GM21737 (cell line): ENCODE data around the gene TIPARP.
"Not testable (repeated sequence)": the region's sequence is repeated elsewhere in the genome, so short reads cannot be mapped to it uniquely, and the experiment has no call there.

Experiments used
- ATAC-seq: cut with Tn5 transposase; IDR thresholded peaks from one replicate; pipeline ENCODE4 v1.9.1; 2021; ENCODE audit warnings: mild to moderate bottlenecking, moderate library complexity; ENCODE audit not compliant: unreplicated experiment

TIPARP gene

GRCh38 chr3:156707588-156707987 is 33.2 kb downstream of the TIPARP start:
- ATAC-seq, result no peak

GRCh38 chr3:156710429-156710828 is 36.0 kb downstream of the TIPARP start:
- ATAC-seq, result no peak

DNA sequence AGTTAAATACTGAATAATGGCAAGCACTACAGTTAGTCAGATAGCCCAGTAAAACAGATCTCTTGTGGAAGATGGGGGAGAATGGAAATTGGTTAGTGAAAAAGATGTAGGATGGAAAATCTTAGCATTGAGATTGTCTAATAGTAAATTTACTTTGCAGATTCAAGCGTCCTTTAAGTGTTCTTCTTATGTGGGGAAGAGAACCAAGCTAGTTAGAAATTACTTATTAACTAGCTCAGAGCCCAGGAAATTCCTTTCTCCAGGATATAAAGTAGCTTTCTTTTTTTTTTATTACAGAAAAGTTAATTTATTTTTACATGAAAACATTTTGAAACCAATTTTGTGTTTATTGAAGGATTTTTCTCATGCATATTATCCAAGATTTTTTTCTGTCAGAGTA is 36.7 kb downstream of the TIPARP start:
- no peak for ATAC-seq

GRCh38 chr3:156711944-156712343 is 37.6 kb downstream of the TIPARP start:
- peak; percentile 71 for ATAC-seq

GRCh38 chr3:156716105-156716862 is 41.9 kb downstream of the TIPARP start:
- no peak for ATAC-seq

- no peak for ATAC-seq
Measured at GRCh38 chr3:156718622-156719306, 44.4 kb downstream of the TIPARP start.

GRCh38 chr3:156720826-156721225 is 46.4 kb downstream of the TIPARP start:
- ATAC-seq, result no peak

DNA sequence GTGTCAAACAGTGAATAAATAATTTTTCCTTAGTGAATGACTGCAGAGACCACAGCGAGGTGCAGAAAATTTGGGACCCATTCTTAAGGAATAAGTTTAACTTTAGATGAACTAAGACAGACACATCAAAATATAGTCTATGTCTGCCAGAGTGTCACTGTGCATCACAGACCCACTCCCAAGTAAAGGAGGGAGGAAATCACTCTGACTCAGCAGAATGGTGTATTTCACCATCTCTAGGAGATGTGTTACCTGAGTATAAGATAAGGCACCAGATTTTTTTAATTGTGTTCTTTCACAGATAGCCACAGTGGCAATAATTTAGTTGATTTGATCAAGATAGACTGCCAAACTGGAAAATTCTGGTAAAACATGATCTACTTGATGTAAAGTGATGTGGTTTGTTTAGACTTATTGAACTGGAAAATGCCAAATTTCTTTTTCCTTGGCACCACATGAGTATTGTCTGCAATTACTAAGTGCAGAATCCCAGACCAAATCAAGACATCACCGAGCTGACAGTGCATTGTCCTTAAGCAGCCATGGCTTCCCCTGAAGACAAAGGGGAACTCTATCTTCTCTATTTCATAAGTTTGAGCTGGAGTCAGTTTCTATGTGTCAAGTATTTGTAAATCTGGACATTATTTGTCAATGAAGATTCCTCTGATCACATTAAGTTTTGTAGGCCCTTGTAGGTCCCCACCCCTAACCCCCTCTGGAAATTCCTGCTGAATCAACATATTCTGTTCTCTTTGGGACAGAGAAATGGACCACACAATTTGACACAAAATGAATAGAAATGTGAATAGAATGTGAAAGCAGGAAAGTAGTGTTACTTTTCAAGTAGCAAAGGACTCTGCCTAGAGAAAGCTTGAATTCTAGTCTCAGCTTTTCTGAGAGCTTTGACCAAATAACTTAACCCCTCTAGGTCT is 47.6 kb downstream of the TIPARP start:
- ATAC-seq, result no peak

DNA sequence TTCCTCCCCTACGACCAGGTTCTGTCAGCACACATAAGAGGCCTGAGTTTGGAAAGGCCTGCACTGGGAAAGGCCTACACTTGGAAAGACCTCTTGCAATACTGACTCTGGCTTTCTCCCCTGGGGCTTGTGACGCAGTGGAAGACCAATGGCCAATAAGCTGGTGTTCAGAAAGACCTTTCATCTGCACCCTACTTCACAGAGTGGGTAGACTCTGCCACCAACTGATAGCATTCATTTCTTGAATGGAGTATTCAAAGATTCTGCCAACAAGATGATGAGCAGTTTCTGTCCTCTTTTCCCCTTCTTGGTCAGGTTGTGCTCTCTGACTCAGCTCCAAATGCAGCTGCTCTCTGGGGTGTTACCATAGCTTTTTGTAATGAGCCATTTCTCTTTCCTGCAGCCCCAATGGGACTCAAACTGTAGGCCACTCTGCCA is 48.8 kb downstream of the TIPARP start:
- no peak for ATAC-seq

DNA sequence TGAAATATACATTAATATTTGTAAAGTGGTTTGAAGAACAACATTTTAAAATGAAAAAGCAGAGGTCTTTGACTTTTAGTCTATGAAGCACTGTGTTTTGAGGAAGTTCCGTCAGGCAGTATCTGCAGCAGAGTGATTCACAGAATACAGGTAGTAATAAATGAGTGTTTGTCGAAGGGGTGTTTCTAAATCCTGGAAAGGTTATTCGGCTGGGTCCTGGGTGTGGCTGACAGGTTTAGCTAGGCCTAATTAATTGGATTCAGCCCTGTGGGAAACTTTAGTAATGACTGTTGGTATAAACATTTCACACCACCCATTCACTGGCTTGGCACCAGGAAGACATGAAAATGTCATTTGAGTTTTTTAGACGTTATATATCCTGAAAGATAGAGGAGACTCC is 51.3 kb downstream of the TIPARP start:
- ATAC-seq, result no peak

DNA sequence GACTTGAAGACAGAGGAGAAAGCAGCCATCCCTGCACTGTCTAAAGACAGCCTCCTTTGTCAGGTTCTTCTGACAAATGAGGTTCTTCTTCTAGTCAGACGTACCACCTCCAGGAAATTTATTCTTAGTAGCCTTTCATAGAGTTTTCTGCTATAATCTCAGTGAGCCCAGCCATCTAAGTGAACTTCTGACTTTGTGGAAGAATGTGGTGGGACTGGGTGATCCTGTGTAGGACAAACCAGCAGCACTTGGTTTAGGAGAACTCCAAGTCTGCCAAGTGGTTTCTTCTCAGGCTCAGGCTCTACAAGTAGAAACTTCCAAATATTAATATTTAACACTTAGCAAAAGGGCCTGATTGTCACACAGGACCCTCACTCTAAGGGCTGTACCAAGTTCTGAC is 52.1 kb downstream of the TIPARP start:
- no peak for ATAC-seq

GRCh38 chr3:156727519-156728205 is 53.3 kb downstream of the TIPARP start:
- ATAC-seq, result no peak

DNA sequence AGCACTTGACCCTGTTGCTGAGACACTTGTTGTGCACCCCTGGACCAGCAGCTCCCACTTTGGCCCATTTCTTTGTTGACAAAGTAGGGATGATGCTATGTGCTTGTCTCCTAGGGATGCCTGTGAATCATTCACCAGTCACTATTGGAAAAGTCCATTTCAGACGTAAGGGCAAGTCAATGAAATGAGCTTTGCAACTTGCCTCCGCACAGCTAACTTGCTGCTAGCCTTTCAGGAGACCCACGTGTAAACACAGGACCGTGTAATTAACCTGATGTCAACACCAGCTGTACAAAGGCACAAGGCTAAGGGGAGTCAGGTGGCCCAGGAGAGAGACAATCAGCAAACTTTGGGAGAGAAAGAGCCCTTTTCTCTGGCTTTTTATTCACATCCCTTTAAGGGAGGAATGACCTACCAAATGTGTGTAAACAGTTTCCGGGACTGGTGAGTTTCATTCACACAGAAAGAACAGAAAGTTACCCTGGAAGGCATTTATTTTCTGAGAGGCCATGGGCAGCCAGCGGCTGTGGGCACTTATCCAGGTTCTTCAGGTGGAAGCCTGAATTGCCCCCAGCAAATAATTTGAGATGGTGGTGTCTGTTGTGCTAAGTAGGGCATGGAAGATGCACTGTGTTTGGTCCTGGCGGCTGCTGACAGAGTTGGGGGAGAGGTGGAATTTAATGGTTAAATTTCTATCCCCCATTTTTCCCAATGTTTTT is 54.0 kb downstream of the TIPARP start:
- ATAC-seq, result no peak

DNA sequence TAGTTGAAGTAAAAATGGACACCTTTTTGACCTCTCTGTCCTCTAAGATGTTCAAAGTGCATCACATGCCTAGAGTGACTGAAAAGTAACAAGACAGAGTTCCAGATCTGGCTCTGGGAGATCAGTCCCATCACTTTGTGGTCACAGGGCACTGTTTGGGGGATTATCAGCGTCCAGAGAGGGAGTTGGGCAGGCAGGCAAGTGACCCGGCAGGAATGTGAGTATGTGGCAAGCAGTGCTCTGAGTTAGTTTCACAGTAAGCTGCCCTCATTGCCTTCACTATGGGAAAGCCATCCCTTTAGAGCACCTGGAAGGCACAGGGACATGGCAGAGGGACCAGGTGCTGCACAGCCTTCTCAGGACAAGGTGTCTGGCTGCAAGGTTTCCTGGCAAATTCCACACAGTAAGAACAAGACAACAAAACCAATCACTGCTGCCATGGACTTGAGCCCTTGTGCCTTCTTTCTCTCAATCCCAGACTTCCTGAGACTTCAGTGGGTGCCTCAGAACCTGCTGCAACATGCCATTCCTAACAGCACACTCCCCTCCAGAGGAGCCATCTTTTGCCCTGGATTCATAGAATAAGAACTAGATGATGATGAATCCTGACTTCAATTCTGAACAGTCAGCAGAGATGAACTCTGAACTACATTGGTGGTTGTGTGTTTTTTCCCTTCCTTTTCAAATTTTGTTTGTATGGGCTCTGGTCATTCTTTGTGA is 55.2 kb downstream of the TIPARP start:
- no peak for ATAC-seq

DNA sequence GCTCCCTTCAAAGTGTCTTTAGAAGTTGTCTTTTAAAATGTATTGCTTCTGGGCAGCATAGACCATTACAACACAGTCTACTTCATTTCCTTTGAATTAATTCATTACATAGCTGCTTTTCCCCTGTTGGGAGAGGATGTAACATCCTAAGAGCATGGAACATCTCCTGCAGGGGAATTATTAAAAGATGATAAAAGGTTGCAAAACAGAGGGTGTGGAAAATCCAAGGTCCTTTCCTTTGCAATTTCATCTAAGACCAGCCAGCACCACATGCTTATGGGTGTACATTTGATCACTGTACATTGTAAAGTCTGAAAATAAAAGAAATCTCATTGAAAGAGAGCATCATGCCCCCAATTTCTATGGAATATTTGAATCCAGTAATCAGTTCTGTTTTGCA is 57.4 kb downstream of the TIPARP start:
- no peak for ATAC-seq

DNA sequence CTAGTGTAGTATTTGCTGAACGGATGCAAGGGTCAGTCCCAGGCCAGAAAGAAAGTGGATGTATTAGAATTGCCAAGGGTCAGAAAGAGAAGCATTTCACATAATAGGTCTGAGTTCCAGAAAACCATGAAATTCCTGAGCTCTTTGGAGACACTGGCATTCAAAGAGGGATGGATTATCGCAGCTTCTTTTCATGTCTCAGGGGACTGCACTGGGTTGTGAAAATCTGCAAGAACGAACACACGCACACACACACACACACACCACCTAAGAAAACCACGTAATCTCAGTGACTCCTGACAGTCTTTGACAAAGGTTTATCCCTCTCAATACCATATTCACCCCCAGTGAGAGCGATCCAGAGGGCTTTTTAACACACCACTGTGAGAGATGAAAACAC is 57.9 kb downstream of the TIPARP start:
- no peak for ATAC-seq

DNA sequence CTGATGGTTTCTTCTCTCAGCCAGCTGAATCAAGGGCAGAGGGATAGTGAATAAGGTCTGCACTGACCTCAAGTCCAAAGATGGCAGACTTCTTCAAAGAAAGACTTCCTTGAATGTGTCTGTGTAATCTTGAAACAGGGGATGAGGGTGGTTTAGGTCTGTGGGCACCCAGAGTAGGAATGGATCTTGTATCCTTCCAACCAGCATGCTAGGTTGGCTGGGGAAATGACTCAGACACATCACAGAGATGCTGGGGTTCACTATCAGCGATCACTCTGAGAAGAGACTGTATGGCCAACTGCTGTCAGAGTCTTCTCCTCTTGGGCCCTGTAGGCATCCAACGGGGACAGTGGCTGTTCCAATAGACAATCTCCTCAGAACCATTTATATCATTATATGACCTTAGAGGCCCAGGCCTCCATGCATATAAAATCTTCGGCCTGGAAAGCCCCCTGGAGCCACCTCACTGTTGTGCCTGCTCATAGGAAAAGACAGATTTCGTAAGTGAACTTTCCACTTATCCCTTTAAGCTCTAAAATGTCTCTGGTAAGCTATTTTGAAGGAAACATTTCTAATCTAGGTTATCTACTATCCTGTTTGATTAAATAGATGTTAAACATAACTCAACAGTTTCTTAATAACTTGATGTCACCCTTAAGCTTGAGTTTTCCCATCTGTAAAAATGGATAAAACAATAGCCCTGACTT is 58.5 kb downstream of the TIPARP start:
- no peak for ATAC-seq

DNA sequence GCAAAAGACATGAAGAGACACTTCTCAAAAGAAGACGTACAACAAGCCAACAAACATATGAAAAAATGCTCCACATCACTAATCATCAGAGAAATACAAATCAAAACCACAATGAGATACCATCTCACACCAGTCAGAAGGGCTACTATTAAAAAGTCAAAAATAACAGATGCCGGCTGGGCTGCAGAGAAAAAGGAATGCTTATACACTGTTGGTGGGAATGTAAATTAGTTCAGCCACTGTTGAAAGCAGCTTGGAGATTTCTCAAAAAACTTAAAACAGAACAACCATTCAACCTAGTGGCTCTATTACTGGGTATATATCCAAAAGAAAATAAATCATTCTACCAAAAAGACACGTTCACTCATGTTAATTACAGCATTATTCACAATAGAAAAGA is 60.3 kb downstream of the TIPARP start:
- ATAC-seq, result not testable (repeated sequence)

- no peak for ATAC-seq
Measured at GRCh38 chr3:156735471-156735870, 61.1 kb downstream of the TIPARP start.
